Duodenal mucosa (tissue), 2 donors: Measurements from ENCODE around the gene IFI35.
"Not testable (repeated sequence)": the region's sequence is repeated elsewhere in the genome, so short reads cannot be mapped to it uniquely, and the experiment has no call there.

Experiments
- H3K27ac ChIP-seq: one replicate; pipeline ENCODE4 v1.7.0; 2013; ENCODE audit warnings: low read depth, low read length
- H3K27me3 ChIP-seq, 2 donors: one replicate each; pipeline ENCODE4 v1.7.0; 2013; ENCODE audit warnings: low read length in 2 of 2, control low read depth in 1 of 2; ENCODE audit not compliant: insufficient read depth in 2 of 2, control insufficient read depth in 1 of 2
- H3K36me3 ChIP-seq, 2 donors: one replicate each; pipeline ENCODE4 v1.7.0; 2013; ENCODE audit warnings: low read length in 2 of 2, control low read depth in 1 of 2; ENCODE audit not compliant: insufficient read depth in 2 of 2, control insufficient read depth in 1 of 2
- H3K4me1 ChIP-seq, 2 donors: one replicate each; pipeline ENCODE4 v1.7.0; 2013; ENCODE audit warnings: low read length in 2 of 2, control low read depth in 1 of 2; ENCODE audit not compliant: insufficient read depth in 2 of 2, control insufficient read depth in 1 of 2
- H3K4me3 ChIP-seq, 2 donors: one replicate each; pipeline ENCODE4 v1.7.0; 2013; ENCODE audit warnings: low read length in 2 of 2, low read depth in 1 of 2
- H3K9ac ChIP-seq, 2 donors: one replicate each; pipeline ENCODE4 v1.7.0; 2013; ENCODE audit warnings: low read length in 2 of 2, low read depth in 1 of 2
- H3K9me3 ChIP-seq, 2 donors: one replicate each; pipeline ENCODE4 v1.7.0; 2013; ENCODE audit warnings: low read length in 2 of 2, control low read depth in 1 of 2; ENCODE audit not compliant: control insufficient read depth in 1 of 2

Gene IFI35

GRCh38 chr17:42980274-42980765 lies 26.3 kb upstream of the IFI35 start, which contains the start of gene RUNDC1:
TSS of gene RUNDC1 (plus strand) at chr17:42980565. CDS start at chr17:42980577, 12 bp downstream.
- Histone ChIP-seq H3K4me1 (peaks cover 21 to 28% of the 10 kb centered on the region in 2 donors), H3K36me3 (peaks cover 0 to 5% of the 10 kb centered on the region in 2 donors), H3K27me3 (no peaks in the 10 kb centered on the region)

DNA sequence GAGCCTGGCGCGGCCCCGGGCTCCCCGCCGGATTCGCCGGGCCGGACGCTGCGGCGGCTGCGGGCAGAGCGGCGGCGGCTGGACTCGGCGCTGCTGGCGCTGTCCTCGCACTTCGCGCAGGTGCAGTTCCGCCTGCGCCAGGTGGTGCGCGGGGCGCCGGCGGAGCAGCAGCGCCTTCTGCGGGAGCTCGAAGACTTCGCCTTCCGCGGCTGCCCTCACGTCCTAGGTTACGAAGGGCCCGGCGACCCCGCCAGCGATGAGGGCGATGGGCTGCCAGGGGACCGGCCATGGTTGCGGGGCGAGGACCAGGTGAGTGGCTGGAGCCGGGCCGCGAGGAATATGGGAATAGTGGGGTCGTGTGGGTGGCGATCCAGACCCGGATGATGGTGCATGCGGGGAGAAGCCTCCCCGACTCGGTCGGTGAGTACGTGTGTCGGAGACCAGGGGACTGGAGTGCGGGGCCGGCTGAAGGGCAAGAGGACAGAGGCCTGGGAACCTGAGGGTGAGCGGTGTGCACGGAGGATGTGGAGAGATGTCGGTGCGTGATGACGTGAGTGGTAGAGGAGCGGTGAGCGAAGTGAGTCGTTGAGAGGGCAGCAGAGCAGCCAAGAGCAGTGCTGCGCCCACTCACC lies 25.7 kb upstream of the IFI35 start:
- no peaks in the 10 kb centered on the region for H3K27me3 ChIP-seq
- no peaks in the 10 kb centered on the region for H3K9me3 ChIP-seq
- peak overlapping the region; percentile 85 to 98 for H3K9ac ChIP-seq
- peak overlapping the region; percentile 81 to 92 for H3K4me3 ChIP-seq
- peaks cover 21 to 28% of the 10 kb centered on the region in 2 donors for H3K4me1 ChIP-seq
- peak overlapping the region; percentile 82 for H3K27ac ChIP-seq
- H3K36me3 ChIP-seq: peaks cover 0 to 8% of the 10 kb centered on the region in 2 donors

More at GRCh38 chr17:42980274-42980765, 26.3 kb upstream of the IFI35 start, which contains the start of gene RUNDC1:
- Histone ChIP-seq H3K27ac (peak within 1 kb of the TSS; percentile 82), H3K4me3 (peak within 1 kb of the TSS; percentile 81 to 92), H3K9ac (peak within 1 kb of the TSS; percentile 85 to 98), H3K9me3 (no peaks in the 10 kb centered on the region)

DNA sequence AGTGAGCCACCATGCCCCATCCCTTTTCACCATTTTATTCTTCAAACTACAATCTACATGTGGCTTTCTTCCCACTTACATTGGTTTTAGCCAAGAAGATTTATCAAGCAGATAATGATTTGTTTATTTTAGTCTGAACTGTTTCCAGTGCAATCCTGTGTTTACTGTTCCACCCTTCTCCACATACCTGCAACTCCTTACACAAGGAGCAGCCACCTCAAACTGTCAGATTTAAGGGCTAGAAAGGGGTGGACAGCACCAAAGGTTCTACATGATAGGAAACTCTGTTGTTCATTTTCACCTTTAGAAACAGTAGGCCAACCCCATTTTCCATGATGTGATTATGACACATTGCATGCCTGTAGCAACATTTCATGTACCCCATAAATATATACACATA lies 24.3 kb upstream of the IFI35 start:
- H3K27ac ChIP-seq: no peak overlapping the region
- H3K27me3 ChIP-seq: no peaks in the 10 kb centered on the region
- peaks cover 21 to 28% of the 10 kb centered on the region in 2 donors for H3K4me1 ChIP-seq
- no peaks in the 10 kb centered on the region for H3K9me3 ChIP-seq
- H3K36me3 ChIP-seq: peaks cover 6 to 20% of the 10 kb centered on the region in 2 donors
- no peak overlapping the region for H3K4me3 ChIP-seq
- no peak overlapping the region for H3K9ac ChIP-seq

- Histone ChIP-seq H3K27me3 (no peaks in the 10 kb centered on the region), H3K4me1 (peaks cover 9 to 15% of the 10 kb centered on the region in 2 donors), H3K36me3 (peaks cover 17 to 50% of the 10 kb centered on the region in 2 donors), H3K9ac (no peak overlapping the region), H3K4me3 (no peak overlapping the region), H3K9me3 (no peaks in the 10 kb centered on the region), H3K27ac (no peak overlapping the region)
Measured at GRCh38 chr17:42985225-42985624, 21.4 kb upstream of the IFI35 start.

DNA sequence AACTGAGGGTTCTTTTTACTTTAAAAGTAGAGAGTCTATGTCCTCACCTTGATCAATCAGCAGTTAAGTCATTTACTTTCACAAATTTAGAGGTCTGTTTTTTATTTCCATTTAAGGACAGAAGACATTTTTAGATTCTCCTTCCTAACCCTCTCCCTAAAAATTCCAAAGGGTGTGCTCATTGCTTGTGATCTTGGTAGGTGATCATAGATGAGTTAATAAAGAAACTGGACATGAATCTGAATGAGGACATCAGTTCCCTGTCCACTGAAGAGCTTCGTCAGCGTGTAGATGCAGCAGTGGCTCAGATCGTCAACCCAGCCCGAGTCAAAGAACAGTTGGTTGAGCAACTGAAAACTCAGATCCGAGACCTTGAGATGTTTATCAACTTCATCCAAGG lies 17.4 kb upstream of the IFI35 start:
- H3K36me3 ChIP-seq: peaks cover 42 to 84% of the 10 kb centered on the region in 2 donors
- no peak overlapping the region for H3K27ac ChIP-seq
- no peak overlapping the region for H3K4me3 ChIP-seq

GRCh38 chr17:42989726-42990652 lies 16.6 kb upstream of the IFI35 start:
- Histone ChIP-seq H3K36me3 (peaks cover 42 to 82% of the 10 kb centered on the region in 2 donors), H3K27ac (no peak overlapping the region), H3K9ac (no peak overlapping the region)

More for the DNA sequence above, 17.4 kb upstream of the IFI35 start:
- Histone ChIP-seq H3K9me3 (no peaks in the 10 kb centered on the region), H3K27me3 (no peaks in the 10 kb centered on the region), H3K9ac (no peak overlapping the region), H3K4me1 (no peaks in the 10 kb centered on the region)

GRCh38 chr17:42991471-42991870 lies 15.1 kb upstream of the IFI35 start:
- Histone ChIP-seq H3K9me3 (no peaks in the 10 kb centered on the region), H3K9ac (no peak overlapping the region), H3K27ac (no peak overlapping the region), H3K4me1 (no peaks in the 10 kb centered on the region), H3K4me3 (no peak overlapping the region), H3K27me3 (no peaks in the 10 kb centered on the region), H3K36me3 (peaks cover 42 to 71% of the 10 kb centered on the region in 2 donors)

More at GRCh38 chr17:42989726-42990652, 16.6 kb upstream of the IFI35 start:
- no peaks in the 10 kb centered on the region for H3K4me1 ChIP-seq
- H3K4me3 ChIP-seq: no peak overlapping the region
- H3K9me3 ChIP-seq: no peaks in the 10 kb centered on the region
- H3K27me3 ChIP-seq: no peaks in the 10 kb centered on the region

DNA sequence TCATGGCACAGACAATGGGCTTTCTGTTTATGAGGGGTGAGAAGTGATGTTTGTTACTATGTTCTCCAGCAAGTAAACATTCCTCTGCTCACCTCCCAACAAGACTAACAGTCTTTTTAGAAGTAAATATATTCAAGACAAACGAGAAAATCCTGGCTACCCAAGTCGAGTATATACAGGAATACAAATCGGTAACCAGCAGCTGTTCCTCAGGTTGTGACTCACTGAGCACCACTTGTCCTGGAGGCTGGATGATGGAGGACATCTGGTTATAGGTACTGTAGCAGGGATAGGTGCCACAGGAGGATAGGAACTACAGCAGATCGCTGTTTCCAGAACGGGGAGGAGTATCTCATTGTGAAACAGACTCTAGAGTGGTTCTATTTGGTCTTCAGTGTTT lies 13.7 kb upstream of the IFI35 start:
- H3K36me3 ChIP-seq: peaks cover 34 to 57% of the 10 kb centered on the region in 2 donors
- H3K9me3 ChIP-seq: no peaks in the 10 kb centered on the region
- no peak overlapping the region for H3K4me3 ChIP-seq
- no peak overlapping the region for H3K27ac ChIP-seq
- no peak overlapping the region for H3K9ac ChIP-seq
- H3K27me3 ChIP-seq: no peaks in the 10 kb centered on the region
- H3K4me1 ChIP-seq: peaks cover 7 to 8% of the 10 kb centered on the region in 2 donors

GRCh38 chr17:42993913-42994312 lies 12.7 kb upstream of the IFI35 start:
- not testable (repeated sequence) for H3K27me3 ChIP-seq, H3K9ac ChIP-seq
- H3K36me3 ChIP-seq: peaks cover 33 to 47% of the 10 kb centered on the region in 2 donors

More at GRCh38 chr17:42993913-42994312, 12.7 kb upstream of the IFI35 start:
- not testable (repeated sequence) for H3K4me3 ChIP-seq, H3K9me3 ChIP-seq, H3K27ac ChIP-seq
- H3K4me1 ChIP-seq: peaks cover 7 to 14% of the 10 kb centered on the region in 2 donors
